GM12878 (cell line): ENCODE measurements around the gene HEXA. TPM values are rescaled to one million over a fixed set of nuclear protein-coding genes. Genes with fewer than 3 reads are reported as not detected.

Source experiments
- ATAC-seq: fragments of 200-7000 bp; cut with Tn5 transposase; 3 replicates; pipeline ENCODE4 v1.9.1; 2020; ENCODE audit warnings: mild to moderate bottlenecking, moderate library complexity
- BruUV-seq: library from RNA; stranded (reverse); fragments of 400-500 nt; replicated peaks from 2 replicates; lab custom pipeline; 2021; lab: Mats Ljungman, UMichigan
- CTCF ChIA-PET: fragments of 300-600 bp; sonication (Branson Sonifier 250); formaldehyde crosslinking; extraction: SDS; loops from one replicate; lab custom pipeline; 2021; ENCODE audit warnings: inconsistent platforms; lab: Yijun Ruan, JAX
- POLR2A ChIA-PET: fragments of 350-600 bp; formaldehyde crosslinking; extraction: SDS; loops from one replicate; lab custom pipeline; 2021; ENCODE audit warnings: inconsistent platforms; lab: Charles Lee
- RAD21 ChIA-PET: fragments of 300-600 bp; sonication (Branson Sonifier 250); formaldehyde crosslinking; loops from one replicate; lab custom pipeline; 2023; ENCODE audit warnings: antibody characterized with exemption; ENCODE audit not compliant: unreplicated experiment; lab: Charles Lee
- SMC1A ChIA-PET: fragments of 300-600 bp; sonication (Branson Sonifier 250); formaldehyde crosslinking; loops from one replicate; lab custom pipeline; 2023; ENCODE audit not compliant: unreplicated experiment, uncharacterized antibody; lab: Charles Lee
- DNase-seq: peaks from one replicate; pipeline ENCODE4 v3.0.0-alpha.2; 2011; ENCODE audit warnings: low read depth, low spot score
- FAIRE-seq: peaks from 3 replicates; lab custom pipeline; 2011; peaks lifted over from hg19 to GRCh38; lab: Jason Lieb, UNC
- H2AFZ ChIP-seq: 2 replicates; pipeline ENCODE4 v1.6.0; 2011; ENCODE audit warnings: low read depth, low read length, control low read depth; ENCODE audit not compliant: control insufficient read depth
- H3K27ac ChIP-seq: 2 replicates; pipeline ENCODE4 v1.5.1; 2011; ENCODE audit warnings: control low read depth; ENCODE audit not compliant: control insufficient read depth, insufficient read depth
- H3K27me3 ChIP-seq, 2 experiments: replicated peaks in 1 of 2; 2 replicates each; pipeline versions ENCODE4 v1.6.0 to v1.6.1; 2011; ENCODE audit warnings: low read length in 1 of 2; ENCODE audit not compliant: control insufficient read depth in 2 of 2, insufficient read depth in 2 of 2
- H3K36me3 ChIP-seq, 2 experiments: 2 replicates each; pipeline ENCODE4 v1.5.1; 2011; ENCODE audit warnings: low read length in 1 of 2; ENCODE audit not compliant: control insufficient read depth in 2 of 2, insufficient read depth in 2 of 2
- H3K4me1 ChIP-seq: 2 replicates; pipeline ENCODE4 v1.6.1; 2011; ENCODE audit warnings: mild to moderate bottlenecking, low read length, moderate library complexity, mixed read lengths; ENCODE audit not compliant: control insufficient read depth, insufficient read depth
- H3K4me2 ChIP-seq: 2 replicates; pipeline ENCODE4 v1.6.0; 2011; ENCODE audit warnings: control low read depth; ENCODE audit not compliant: control insufficient read depth, insufficient read depth
- H3K4me3 ChIP-seq: fragments of 200-600 bp; sonication (generic); 2 replicates; pipeline ENCODE4 v1.5.1; 2016
- H3K79me2 ChIP-seq: 2 replicates; pipeline ENCODE4 v1.6.0; 2011; ENCODE audit warnings: low read length; ENCODE audit not compliant: control insufficient read depth, insufficient read depth
- H3K9ac ChIP-seq: 2 replicates; pipeline ENCODE4 v1.8.0; 2011; ENCODE audit warnings: low read length, control low read depth, mixed read lengths; ENCODE audit not compliant: control insufficient read depth, insufficient read depth
- H3K9me3 ChIP-seq: replicated peaks from 3 replicates; pipeline ENCODE4 v1.5.1; 2011; ENCODE audit warnings: mild to moderate bottlenecking, low read length; ENCODE audit not compliant: control insufficient read depth, insufficient read depth
- H4K20me1 ChIP-seq: 2 replicates; pipeline ENCODE4 v1.6.0; 2011; ENCODE audit not compliant: control insufficient read depth, insufficient read depth
- ATF2 ChIP-seq: IDR thresholded peaks from 2 replicates; pipeline ENCODE4 v1.6.1; 2012; ENCODE audit warnings: low read length, inconsistent platforms
- BACH1 ChIP-seq: fragments of 450-650 bp; IDR thresholded peaks from 2 replicates; pipeline ENCODE4 v1.6.1; 2017; ENCODE audit warnings: mild to moderate bottlenecking, borderline replicate concordance
- FOS ChIP-seq: IDR thresholded peaks from 3 replicates; pipeline ENCODE4 v1.6.1; 2011; ENCODE audit warnings: borderline replicate concordance; ENCODE audit not compliant: insufficient read length; ENCODE audit errors: extremely low read depth
- GATAD2B ChIP-seq: fragments of 450-650 bp; conservative IDR thresholded peaks from 2 replicates; pipeline ENCODE4 v1.6.1; 2017; ENCODE audit warnings: low read depth, mild to moderate bottlenecking, moderate library complexity
- HCFC1 ChIP-seq: fragments of 150-350 bp; IDR thresholded peaks from 2 replicates; pipeline ENCODE4 v1.6.1; 2014; ENCODE audit warnings: low read length
- HDAC2 ChIP-seq: fragments of 200-600 bp; sonication (generic); IDR thresholded peaks from 2 replicates; pipeline ENCODE4 v1.6.1; 2017
- MLLT1 ChIP-seq: fragments of 450-650 bp; IDR thresholded peaks from 2 replicates; pipeline ENCODE4 v1.6.1; 2016; ENCODE audit warnings: mild to moderate bottlenecking
- NR2C1 ChIP-seq: fragments of 450-650 bp; IDR thresholded peaks from 2 replicates; pipeline ENCODE4 v1.6.1; 2017; ENCODE audit warnings: antibody characterized with exemption, mild to moderate bottlenecking, moderate library complexity
- PAX5 ChIP-seq: IDR thresholded peaks from 2 replicates; pipeline ENCODE4 v1.6.1; 2011; ENCODE audit warnings: low read depth, low read length, borderline replicate concordance
- PAX8 ChIP-seq: fragments of 450-650 bp; IDR thresholded peaks from 2 replicates; pipeline ENCODE4 v1.6.1; 2017; ENCODE audit warnings: mild to moderate bottlenecking, moderate library complexity
- RAD51 ChIP-seq: fragments of 450-650 bp; IDR thresholded peaks from 2 replicates; pipeline ENCODE4 v1.6.1; 2016; ENCODE audit warnings: moderate library complexity, mild to moderate bottlenecking, inconsistent platforms
- RELA ChIP-seq: fragments of 450-650 bp; IDR thresholded peaks from 2 replicates; pipeline ENCODE4 v1.8.0; 2014; ENCODE audit warnings: borderline replicate concordance; ENCODE audit not compliant: partially characterized antibody
- RUNX3 ChIP-seq: IDR thresholded peaks from 2 replicates; pipeline ENCODE4 v1.6.1; 2012; ENCODE audit warnings: low read length, inconsistent platforms
- SMAD5 ChIP-seq: IDR thresholded peaks from 2 replicates; pipeline ENCODE4 v1.6.1; 2016; ENCODE audit warnings: antibody characterized with exemption, low read depth
- SMARCA5 ChIP-seq: fragments of 450-650 bp; IDR thresholded peaks from 2 replicates; pipeline ENCODE4 v1.6.1; 2017; ENCODE audit warnings: mild to moderate bottlenecking
- SP1 ChIP-seq: IDR thresholded peaks from one replicate; pipeline ENCODE4 v1.6.1; 2011; ENCODE audit warnings: low read depth, low read length
- WGBS: methylation state at CpG from one replicate; pipeline ENCODE4 v1.1.6; 2016; ENCODE audit warnings: low lambda C conversion rate; ENCODE audit not compliant: insufficient replicate concordance, insufficient coverage; ENCODE audit errors: missing lambda C conversion rate; 5-methylcytosine and 5-hydroxymethylcytosine counted together
- in situ Hi-C: fragments of 300-500 bp; cut with MboI; formaldehyde crosslinking; loops from 9 replicates; pipeline ENCODE4 v1.14.3; 2018; ENCODE audit warnings: mixed read lengths
- intact Hi-C: fragments of 100-400 bp; cut with micrococcal nuclease; formaldehyde crosslinking; loops from one replicate; pipeline ENCODE4 v1.14.2; 2022; ENCODE audit not compliant: unreplicated experiment
- polyA plus RNA-seq, 11 experiments: library from polyadenylated mRNA; depleted of rRNA in 4 of 11; unstranded in 6 of 11; stranded (reverse) in 5 of 11; fragments of >200 nt; fragmentation: Nextera tagmentation in 4 of 11; fragmentation: Illumina TruSeq in 1 of 11; extraction: Ambion mirVana in 4 of 11; extraction: Trizol in 1 of 11; gene quantifications; 1 replicate in 1 of 11; 2 replicates in 10 of 11; pipeline versions ENCODE4 v1.2.1 to v1.2.3, GENCODE V29; 2011 to 2016; ENCODE audit warnings: inconsistent platforms in 2 of 11, missing spikeins in 2 of 11, low read depth in 1 of 11
- total RNA-seq, 4 experiments: library from RNA; depleted of rRNA in 3 of 4; stranded (reverse); fragments of >200 nt in 3 of 4; fragmentation: Illumina TruSeq in 1 of 4; extraction: Trizol in 1 of 4; gene quantifications; 2 replicates each; pipeline versions ENCODE4 v1.2.1 to v1.2.3, GENCODE V29; 2013 to 2021

The HEXA gene
- total and polyA plus RNA-seq, 10 of the 15 experiments (the other 5 are each of a cell fraction or from before 2014, with no cell fraction given), result 24.5 to 151 (median 69.3) TPM

- no peak for TF ChIP-seq RUNX3
- no peak for TF ChIP-seq PAX5
Measured at GRCh38 chr15:72338148-72338547, 37.7 kb downstream of the HEXA start (continued).

GRCh38 chr15:72334842-72335241, 41.0 kb downstream of the HEXA start:
- ChIA-PET POLR2A (no interaction called here), CTCF (no interaction called here), SMC1A (no interaction called here), RAD21 (no interaction called here)
- no peaks in the 10 kb centered on the region; a peak in 1 of 4 replicates for H3K36me3 ChIP-seq
- WGBS, result 62% methylated on average over 2 of the region's 2 CpGs
- BruUV-seq, result no TSS peak
- ATAC-seq (no peak), FAIRE-seq (no peak), DNase-seq (no peak)
- in situ Hi-C loops, result no loop called here
- H3K9ac ChIP-seq, result no peak overlapping the region
- no peak overlapping the region for H3K4me3 ChIP-seq
- no peaks in the 10 kb centered on the region for H4K20me1 ChIP-seq
- no peak overlapping the region for H3K4me2 ChIP-seq
- no peak overlapping the region for H2AFZ ChIP-seq
- no peaks in the 10 kb centered on the region for H3K4me1 ChIP-seq
- H3K79me2 ChIP-seq, result no peaks in the 10 kb centered on the region
- H3K9me3 ChIP-seq, result no peaks in the 10 kb centered on the region
- intact Hi-C loops, result no loop called here
- H3K27me3 ChIP-seq, result no peaks in the 10 kb centered on the region
- H3K27ac ChIP-seq, result no peak overlapping the region
- TF ChIP-seq RAD51 (no peak), BACH1 (no peak), GATAD2B (no peak), RELA (no peak)

GRCh38 chr15:72331021-72331420, 44.8 kb downstream of the HEXA start:
- no peaks in the 10 kb centered on the region for H3K36me3 ChIP-seq
- H3K4me1 ChIP-seq, result no peaks in the 10 kb centered on the region
- 100% methylated on average over 3 of the region's 3 CpGs for WGBS
- no peak overlapping the region for H3K4me2 ChIP-seq
- CTCF ChIA-PET, result interaction anchor here (1.8 kb wide), 1 partner anchor 18 kb away, joined by 7 read pairs; no protein-coding TSS in a partner anchor
- POLR2A ChIA-PET, result no interaction called here
- no peaks in the 10 kb centered on the region for H3K79me2 ChIP-seq
- BruUV-seq, result no TSS peak
- no peaks in the 10 kb centered on the region for H3K27me3 ChIP-seq
- H2AFZ ChIP-seq, result no peak overlapping the region
- no peaks in the 10 kb centered on the region for H3K9me3 ChIP-seq
- no peak overlapping the region for H3K27ac ChIP-seq
- RAD21 ChIA-PET, result no interaction called here
- DNase-seq, result no peak
- no peaks in the 10 kb centered on the region for H4K20me1 ChIP-seq
- TF ChIP-seq ATF2 (no peak), SP1 (no peak), HCFC1 (no peak), MLLT1 (no peak), SMARCA5 (no peak), SMAD5 (no peak), HDAC2 (no peak), NR2C1 (no peak), PAX8 (no peak), FOS (no peak)
- ATAC-seq, result no peak
- H3K4me3 ChIP-seq, result no peak overlapping the region
- SMC1A ChIA-PET, result interaction anchor here (0.9 to 1.0 kb wide), 2 partner anchors 10 to 18 kb away, joined by 5 to 6 read pairs; no protein-coding TSS in a partner anchor
- FAIRE-seq, result no peak
- intact Hi-C loops, result no loop called here
- no peak overlapping the region for H3K9ac ChIP-seq
- in situ Hi-C loops, result no loop called here
